Thymus (tissue), 11 donors: ENCODE measurements around the gene ZNF202. TPM values are rescaled to one million over a fixed set of nuclear protein-coding genes. Genes with fewer than 3 reads are reported as not detected.

Experiments
- DNase-seq, 9 donors: peaks; one replicate each; pipeline ENCODE4 v3.0.0-alpha.2; 2013; ENCODE audit warnings: low spot score in 9 of 9, low read depth in 6 of 9, missing footprints in 1 of 9
- H3K27ac ChIP-seq, 2 donors: one replicate each; pipeline ENCODE4 v1.5.1; 2013; ENCODE audit warnings: control low read depth in 1 of 2, low read depth in 1 of 2, low read length in 1 of 2, mild to moderate bottlenecking in 1 of 2, moderate library complexity in 1 of 2
- H3K27me3 ChIP-seq, 2 donors: one replicate each; pipeline ENCODE4 v1.5.1; 2013; ENCODE audit warnings: low read length in 1 of 2; ENCODE audit not compliant: control insufficient read depth in 2 of 2, insufficient read depth in 1 of 2
- H3K36me3 ChIP-seq, 2 donors: one replicate each; pipeline ENCODE4 v1.5.1; 2013; ENCODE audit warnings: low read length in 1 of 2, mild to moderate bottlenecking in 1 of 2, moderate library complexity in 1 of 2; ENCODE audit not compliant: control insufficient read depth in 2 of 2, insufficient read depth in 2 of 2
- H3K4me1 ChIP-seq, 2 donors: one replicate each; pipeline ENCODE4 v1.5.1; 2013; ENCODE audit warnings: low read length in 2 of 2; ENCODE audit not compliant: control insufficient read depth in 2 of 2, insufficient read depth in 2 of 2
- H3K4me3 ChIP-seq, 2 donors: one replicate each; pipeline ENCODE4 v1.5.1; 2013; ENCODE audit warnings: low read length in 2 of 2, control low read depth in 1 of 2, mild to moderate bottlenecking in 1 of 2
- H3K9me3 ChIP-seq, 2 donors: one replicate each; pipeline ENCODE4 v1.5.1; 2013; ENCODE audit warnings: low read length in 1 of 2, mild to moderate bottlenecking in 1 of 2; ENCODE audit not compliant: control insufficient read depth in 2 of 2, insufficient read depth in 1 of 2
- WGBS: extraction: QIAGEN DNeasy Blood & Tissue Kit; methylation state at CpG from one replicate; pipeline ENCODE4 v1.1.7; 2013; 5-methylcytosine and 5-hydroxymethylcytosine counted together
- polyA plus RNA-seq: library from polyadenylated mRNA; stranded (reverse); fragments of 200-250 nt; gene quantifications from one replicate; pipeline ENCODE4 v1.2.3, GENCODE V29; 2013
- total RNA-seq: library from RNA; stranded (reverse); fragments of 120-200 nt; gene quantifications from one replicate; pipeline ENCODE4 v1.2.4, GENCODE V29; 2013
- donor health status: healthy.

The ZNF202 gene
- total and polyA plus RNA-seq, 2 donors: 5.7 to 10.7 TPM

DNA sequence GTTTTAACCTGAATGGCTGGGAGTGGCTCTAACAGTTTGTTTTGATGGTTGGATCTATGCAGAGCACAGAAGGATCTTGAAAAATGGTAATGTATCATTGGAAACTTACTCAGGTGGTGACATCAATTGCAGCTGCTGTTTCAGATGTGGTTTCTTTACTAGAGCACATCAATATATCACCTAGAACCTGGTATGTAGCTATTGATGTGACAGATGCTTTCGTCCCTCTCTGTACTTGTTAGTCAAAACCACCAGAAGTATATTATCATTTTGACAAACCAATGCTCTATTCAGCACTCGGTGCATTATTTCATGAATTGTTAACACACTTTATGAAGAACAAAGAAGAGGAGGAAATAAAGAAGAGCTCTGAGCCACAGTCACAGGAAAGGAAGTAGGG is 60.4 kb downstream of the ZNF202 start:
- Histone ChIP-seq H3K27ac (no peak overlapping the region), H3K36me3 (no peaks in the 10 kb centered on the region), H3K9me3 (no peaks in the 10 kb centered on the region), H3K4me3 (no peak overlapping the region), H3K4me1 (peaks cover 9 to 13% of the 10 kb centered on the region in 2 donors), H3K27me3 (peaks cover 16 to 36% of the 10 kb centered on the region in 2 donors)
- 6% methylated on average over 2 of the region's 2 CpGs for WGBS
- peak; percentile 43 to 91 (median 74) for DNase-seq

GRCh38 chr11:123678246-123678645 is 63.2 kb downstream of the ZNF202 start:
- H3K9me3 ChIP-seq: no peaks in the 10 kb centered on the region
- H3K4me1 ChIP-seq: peaks cover 9 to 13% of the 10 kb centered on the region in 2 donors
- no peaks in the 10 kb centered on the region for H3K36me3 ChIP-seq
- DNase-seq: no peak
- 100% methylated on average over 2 of the region's 2 CpGs for WGBS
- no peak overlapping the region for H3K4me3 ChIP-seq
- peaks cover 6 to 29% of the 10 kb centered on the region in 2 donors for H3K27me3 ChIP-seq
- no peak overlapping the region for H3K27ac ChIP-seq

- H3K9me3 ChIP-seq: no peaks in the 10 kb centered on the region
- WGBS: 86% methylated on average over 2 of the region's 2 CpGs
These were observed 64.0 kb downstream of the ZNF202 start for GRCh38 chr11:123677510-123677909.

DNA sequence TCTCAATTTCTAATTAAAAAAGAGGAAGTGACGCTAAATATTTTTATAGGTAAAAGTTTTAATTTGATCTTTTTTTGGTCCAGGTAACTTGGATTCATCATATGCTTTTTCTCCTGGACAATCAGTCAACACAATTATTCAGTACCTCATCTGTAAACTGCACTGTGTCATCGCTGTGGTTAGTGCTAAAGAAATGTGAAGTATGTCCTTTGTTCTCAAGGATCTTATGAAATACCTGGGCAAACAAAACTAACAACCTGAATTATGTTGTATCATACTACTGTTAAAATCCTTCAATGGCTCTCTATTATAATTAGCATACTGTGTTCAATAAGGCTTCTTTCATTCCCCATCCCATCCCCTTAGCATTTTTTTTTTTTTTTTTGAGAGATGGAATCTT is 67.2 kb downstream of the ZNF202 start:
- H3K9me3 ChIP-seq: no peaks in the 10 kb centered on the region
- DNase-seq: no peak
- H3K27me3 ChIP-seq: peaks cover 3 to 28% of the 10 kb centered on the region in 2 donors
- no peaks in the 10 kb centered on the region for H3K36me3 ChIP-seq
- no peak overlapping the region for H3K27ac ChIP-seq
- H3K4me1 ChIP-seq: no peaks in the 10 kb centered on the region
- H3K4me3 ChIP-seq: no peak overlapping the region
- WGBS: 69% methylated on average over 2 of the region's 2 CpGs

More at GRCh38 chr11:123677510-123677909, 64.0 kb downstream of the ZNF202 start:
- no peak for DNase-seq
- Histone ChIP-seq H3K36me3 (no peaks in the 10 kb centered on the region), H3K4me3 (no peak overlapping the region), H3K4me1 (peaks cover 9 to 10% of the 10 kb centered on the region in 2 donors), H3K27me3 (peaks cover 3 to 24% of the 10 kb centered on the region in 2 donors), H3K27ac (no peak overlapping the region)

Other genes with a start within 250 kb of the ZNF202 start
- gene SCN3B, start 87.0 kb downstream of the ZNF202 start, total RNA-seq: 0.14 TPM
- gene SCN3B, start 87.0 kb downstream of the ZNF202 start, polyA plus RNA-seq: 0.84 TPM
- gene OR6X1, start 12.9 kb upstream of the ZNF202 start, total RNA-seq: not detected
- gene OR6X1, start 12.9 kb upstream of the ZNF202 start, polyA plus RNA-seq: not detected
- gene OR6M1, start 64.7 kb upstream of the ZNF202 start, total RNA-seq: not detected
- gene OR6M1, start 64.7 kb upstream of the ZNF202 start, polyA plus RNA-seq: not detected
- gene TMEM225, start 144.0 kb upstream of the ZNF202 start, total RNA-seq: not detected
- not detected for gene TMEM225, start 144.0 kb upstream of the ZNF202 start, polyA plus RNA-seq
- gene OR8D4, start 160.5 kb upstream of the ZNF202 start, total RNA-seq: not detected
- 0.02 TPM for gene OR8D4, start 160.5 kb upstream of the ZNF202 start, polyA plus RNA-seq
- not detected for gene OR4D5, start 198.0 kb upstream of the ZNF202 start, total RNA-seq
- gene OR4D5, start 198.0 kb upstream of the ZNF202 start, polyA plus RNA-seq: not detected
- not detected for gene OR6T1, start 202.2 kb upstream of the ZNF202 start, total RNA-seq
- not detected for gene OR6T1, start 202.2 kb upstream of the ZNF202 start, polyA plus RNA-seq
- gene OR10S1, start 236.1 kb upstream of the ZNF202 start, total RNA-seq: not detected
- gene OR10S1, start 236.1 kb upstream of the ZNF202 start, polyA plus RNA-seq: not detected